Loucy (cell line): ENCODE measurements around the gene TMPRSS7.

ENCODE experiments used
- H2AFZ ChIP-seq: fragments of 200-600 bp; sonication (generic); 2 replicates; pipeline ENCODE4 v1.6.0; 2016; ENCODE audit warnings: antibody characterized with exemption, mild to moderate bottlenecking, low read length, moderate library complexity
- H3F3A ChIP-seq: fragments of 200-600 bp; 2 replicates; pipeline ENCODE4 v1.6.0; 2016; ENCODE audit warnings: antibody characterized with exemption, low read depth, mild to moderate bottlenecking
- H3K27me3 ChIP-seq: fragments of 200-600 bp; sonication (generic); 2 replicates; pipeline ENCODE4 v1.6.1; 2014; ENCODE audit warnings: low read length, mild to moderate bottlenecking; ENCODE audit not compliant: insufficient read depth, poor library complexity, severe bottlenecking
- H3K36me3 ChIP-seq: fragments of 200-600 bp; sonication (generic); 2 replicates; pipeline ENCODE4 v1.6.1; 2016; ENCODE audit warnings: low read length; ENCODE audit not compliant: insufficient read depth
- H3K4me1 ChIP-seq: fragments of 200-600 bp; sonication (generic); 2 replicates; pipeline ENCODE4 v1.5.1; 2014; ENCODE audit warnings: low read length, mild to moderate bottlenecking; ENCODE audit not compliant: insufficient read depth, poor library complexity, severe bottlenecking
- H3K4me2 ChIP-seq: fragments of 200-600 bp; sonication (generic); 2 replicates; pipeline ENCODE4 v1.6.0; 2014; ENCODE audit warnings: antibody characterized with exemption, low read length, low read depth, mild to moderate bottlenecking; ENCODE audit not compliant: poor library complexity, severe bottlenecking
- H3K4me3 ChIP-seq: fragments of 200-600 bp; sonication (generic); 2 replicates; pipeline ENCODE4 v1.5.1; 2014; ENCODE audit warnings: low read length, mild to moderate bottlenecking, mixed read lengths; ENCODE audit not compliant: poor library complexity, severe bottlenecking
- H3K79me2 ChIP-seq: fragments of 200-600 bp; sonication (generic); 2 replicates; pipeline ENCODE4 v1.6.1; 2014; ENCODE audit warnings: low read length; ENCODE audit not compliant: insufficient read depth
- H3K9ac ChIP-seq: fragments of 200-600 bp; sonication (generic); 2 replicates; pipeline ENCODE4 v1.6.0; 2014; ENCODE audit warnings: mild to moderate bottlenecking, low read depth, low read length, moderate library complexity; ENCODE audit not compliant: poor library complexity, severe bottlenecking
- H3K9me2 ChIP-seq: fragments of 200-600 bp; sonication (generic); replicated peaks from 2 replicates; pipeline ENCODE4 v1.6.1; 2016; ENCODE audit warnings: low read depth, low read length, mixed read lengths
- H3K9me3 ChIP-seq: fragments of 200-600 bp; sonication (generic); 2 replicates; pipeline ENCODE4 v1.6.1; 2014; ENCODE audit warnings: mild to moderate bottlenecking, antibody characterized with exemption, low read length, low read depth; ENCODE audit not compliant: insufficient read depth
- H4K20me1 ChIP-seq: fragments of 200-600 bp; sonication (generic); 2 replicates; pipeline ENCODE4 v1.6.0; 2014; ENCODE audit warnings: antibody characterized with exemption, low read length, mild to moderate bottlenecking; ENCODE audit not compliant: insufficient read depth, poor library complexity, severe bottlenecking
- CTCF ChIP-seq: fragments of 200-600 bp; sonication (generic); conservative IDR thresholded peaks from 2 replicates; pipeline ENCODE4 v1.5.1; 2014; ENCODE audit warnings: mild to moderate bottlenecking, antibody characterized with exemption, low read length
- EZH2phosphoT487 ChIP-seq: fragments of 200-600 bp; IDR thresholded peaks from 2 replicates; pipeline ENCODE4 v1.6.1; 2018; ENCODE audit warnings: antibody characterized with exemption, mild to moderate bottlenecking, moderate library complexity, borderline replicate concordance

The TMPRSS7 gene

GRCh38 chr3:112009670-112010069 lies 24.9 kb upstream of the TMPRSS7 start:
- H3K9me3 ChIP-seq, result no peaks in the 10 kb centered on the region
- no peak overlapping the region for H2AFZ ChIP-seq
- H3F3A ChIP-seq, result no peaks in the 10 kb centered on the region
- no peaks in the 10 kb centered on the region for H3K27me3 ChIP-seq
- no peaks in the 10 kb centered on the region for H4K20me1 ChIP-seq
- H3K36me3 ChIP-seq, result no peaks in the 10 kb centered on the region
- H3K9ac ChIP-seq, result no peak overlapping the region
- H3K4me2 ChIP-seq, result no peak overlapping the region
- H3K79me2 ChIP-seq, result no peaks in the 10 kb centered on the region
- no peaks in the 10 kb centered on the region for H3K9me2 ChIP-seq
- no peak for TF ChIP-seq EZH2phosphoT487
- no peak for TF ChIP-seq CTCF
- no peak overlapping the region for H3K4me3 ChIP-seq
- peaks cover 12% of the 10 kb centered on the region for H3K4me1 ChIP-seq

- no peak overlapping the region; the same call in 1 of the 2 replicates for H2AFZ ChIP-seq
- TF ChIP-seq EZH2phosphoT487 (no peak), CTCF (no peak)
- no peaks in the 10 kb centered on the region for H3F3A ChIP-seq
- no peaks in the 10 kb centered on the region for H3K79me2 ChIP-seq
- H3K4me2 ChIP-seq, result peak overlapping the region; percentile 30
- no peak overlapping the region for H3K4me3 ChIP-seq
- no peaks in the 10 kb centered on the region for H4K20me1 ChIP-seq
- peaks cover 12% of the 10 kb centered on the region for H3K4me1 ChIP-seq
- H3K9me3 ChIP-seq, result no peaks in the 10 kb centered on the region
- H3K36me3 ChIP-seq, result no peaks in the 10 kb centered on the region
- no peaks in the 10 kb centered on the region for H3K27me3 ChIP-seq
- no peaks in the 10 kb centered on the region for H3K9me2 ChIP-seq
- H3K9ac ChIP-seq, result no peak overlapping the region
Observed at GRCh38 chr3:112010636-112011035, 23.9 kb upstream of the TMPRSS7 start.

- H3K9ac ChIP-seq, result no peak overlapping the region
- TF ChIP-seq EZH2phosphoT487, result no peak
- no peaks in the 10 kb centered on the region for H3F3A ChIP-seq
- H3K9me3 ChIP-seq, result no peaks in the 10 kb centered on the region
- no peak overlapping the region for H3K4me3 ChIP-seq
- no peaks in the 10 kb centered on the region for H4K20me1 ChIP-seq
- no peaks in the 10 kb centered on the region for H3K9me2 ChIP-seq
- H3K79me2 ChIP-seq, result no peaks in the 10 kb centered on the region
- H3K4me1 ChIP-seq, result peaks cover 12% of the 10 kb centered on the region
- H2AFZ ChIP-seq, result no peak overlapping the region
- no peak overlapping the region for H3K4me2 ChIP-seq
- H3K27me3 ChIP-seq, result no peaks in the 10 kb centered on the region
- H3K36me3 ChIP-seq, result no peaks in the 10 kb centered on the region
Observed at GRCh38 chr3:112011376-112011940, 23.1 kb upstream of the TMPRSS7 start.
